Uterus (tissue), 4 donors: ENCODE results near the gene TBC1D10A. TPM values are rescaled to one million over a fixed set of nuclear protein-coding genes. Genes with fewer than 3 reads are reported as not detected.
A peak's percentile ranks its signal among the peaks of the same experiment; 100 is the strongest.

Experiments
- DNase-seq, 2 donors: peaks; one replicate each; pipeline ENCODE4 v3.0.0-alpha.2; 2019 to 2020
- H3K27ac ChIP-seq, 2 donors: fragments of 200-600 bp; sonication (generic); 1 replicate in 1 of 2; 2 replicates in 1 of 2; pipeline ENCODE4 v1.5.1; 2016 to 2018
- H3K27me3 ChIP-seq, 2 donors: fragments of 200-600 bp; sonication (generic); one replicate each; pipeline ENCODE4 v1.5.1; 2018 to 2019; ENCODE audit warnings: control low read depth in 1 of 2
- H3K36me3 ChIP-seq, 2 donors: fragments of 200-600 bp; sonication (generic); one replicate each; pipeline ENCODE4 v1.5.1; 2019; ENCODE audit warnings: control low read depth in 1 of 2
- H3K4me1 ChIP-seq, 2 donors: fragments of 200-600 bp; sonication (generic); one replicate each; pipeline ENCODE4 v1.5.1; 2018 to 2019; ENCODE audit warnings: control low read depth in 1 of 2
- H3K4me3 ChIP-seq, 2 donors: fragments of 200-600 bp; sonication (generic); 1 replicate in 1 of 2; 2 replicates in 1 of 2; pipeline ENCODE4 v1.5.1; 2018 to 2019; ENCODE audit warnings: mild to moderate bottlenecking in 1 of 2
- H3K9me3 ChIP-seq, 2 donors: fragments of 200-600 bp; sonication (generic); one replicate each; pipeline ENCODE4 v1.5.1; 2019; ENCODE audit warnings: control low read depth in 1 of 2
- CTCF ChIP-seq, 4 experiments: fragments of 200-600 bp in 2 of 4; fragments of 450-650 bp in 2 of 4; sonication (generic) in 2 of 4; IDR thresholded peaks; one replicate each; pipeline ENCODE4 v1.5.1; 2016 to 2019; ENCODE audit warnings: antibody characterized with exemption in 4 of 4, mild to moderate bottlenecking in 2 of 4, moderate library complexity in 1 of 4
- POLR2A ChIP-seq, 2 donors: fragments of 450-650 bp; IDR thresholded peaks; one replicate each; pipeline ENCODE4 v1.6.1; 2016; ENCODE audit warnings: antibody characterized with exemption in 2 of 2, mild to moderate bottlenecking in 1 of 2, moderate library complexity in 1 of 2
- intact Hi-C: fragments of 100-400 bp; cut with DNase I; formaldehyde crosslinking; loops from one replicate; pipeline ENCODE4 v1.15.1; 2023; ENCODE audit warnings: low total_unique reads
- total RNA-seq, 4 donors: library from RNA; depleted of rRNA in 3 of 4; stranded (reverse); fragments of >200 nt in 3 of 4; gene quantifications; one replicate each; pipeline versions ENCODE4 v1.1.0 to v1.2.4, GENCODE V29; 2014 to 2023
- donor health status: DM: yes; HTN: yes; CAD: no.

Gene TBC1D10A
- total RNA-seq, 4 donors from 2014 or later = 2.8 to 33.6 (median 10.0) TPM

- H3K9me3 ChIP-seq = no peaks in the 10 kb centered on the region
- no peak overlapping the region for H3K4me3 ChIP-seq
- intact Hi-C loops = no loop called here
- no peak for TF ChIP-seq POLR2A (IDR thresholded peaks at IDR 0.05)
- H3K36me3 ChIP-seq = no peaks in the 10 kb centered on the region
- no peaks in the 10 kb centered on the region for H3K4me1 ChIP-seq
- no peak for DNase-seq
- H3K27ac ChIP-seq = no peak overlapping the region
- H3K27me3 ChIP-seq = no peaks in the 10 kb centered on the region
Observed at GRCh38 chr22:30362651-30363281, 36.0 kb upstream of the TBC1D10A start.

- DNase-seq = no peak
- Histone ChIP-seq H3K4me3 (no peak overlapping the region), H3K4me1 (no peaks in the 10 kb centered on the region), H3K27me3 (no peaks in the 10 kb centered on the region), H3K36me3 (no peaks in the 10 kb centered on the region), H3K27ac (no peak overlapping the region), H3K9me3 (no peaks in the 10 kb centered on the region)
- TF ChIP-seq CTCF (IDR thresholded peaks at IDR 0.05) = no peak
- no peak for TF ChIP-seq POLR2A (IDR thresholded peaks at IDR 0.05)
- intact Hi-C loops = no loop called here
Observed at GRCh38 chr22:30361916-30362650, 35.3 kb upstream of the TBC1D10A start.

GRCh38 chr22:30358541-30358940 is 31.8 kb upstream of the TBC1D10A start:
- no peak overlapping the region for H3K27ac ChIP-seq
- TF ChIP-seq POLR2A (IDR thresholded peaks at IDR 0.05) (no peak), CTCF (IDR thresholded peaks at IDR 0.05) (no peak)
- H3K36me3 ChIP-seq = no peaks in the 10 kb centered on the region
- intact Hi-C loops = no loop called here
- no peaks in the 10 kb centered on the region for H3K9me3 ChIP-seq
- no peak for DNase-seq
- no peaks in the 10 kb centered on the region for H3K27me3 ChIP-seq
- H3K4me1 ChIP-seq = peaks cover 8 to 18% of the 10 kb centered on the region in 2 donors
- no peak overlapping the region for H3K4me3 ChIP-seq

GRCh38 chr22:30357650-30358215 is 31.0 kb upstream of the TBC1D10A start:
- H3K27ac ChIP-seq = no peak overlapping the region
- intact Hi-C loops = no loop called here

GRCh38 chr22:30357236-30357570 is 30.5 kb upstream of the TBC1D10A start:
- Histone ChIP-seq H3K27me3 (no peaks in the 10 kb centered on the region), H3K36me3 (no peaks in the 10 kb centered on the region), H3K9me3 (no peaks in the 10 kb centered on the region), H3K4me3 (peak overlapping the region; percentile 81 to 84), H3K4me1 (peaks cover 9 to 18% of the 10 kb centered on the region in 2 donors), H3K27ac (peak overlapping the region; percentile 93 to 96)
- intact Hi-C loops = no loop called here
- TF ChIP-seq CTCF (IDR thresholded peaks at IDR 0.05) (no peak), POLR2A (IDR thresholded peaks at IDR 0.05) (no peak)
- no peak for DNase-seq

More at GRCh38 chr22:30357650-30358215, 31.0 kb upstream of the TBC1D10A start:
- DNase-seq = no peak
- Histone ChIP-seq H3K4me1 (peaks cover 9 to 18% of the 10 kb centered on the region in 2 donors), H3K9me3 (no peaks in the 10 kb centered on the region), H3K4me3 (no peak overlapping the region), H3K27me3 (no peaks in the 10 kb centered on the region), H3K36me3 (no peaks in the 10 kb centered on the region)
- TF ChIP-seq POLR2A (IDR thresholded peaks at IDR 0.05) (no peak), CTCF (IDR thresholded peaks at IDR 0.05) (no peak)
